Activated T-cell treated with anti-CD3 and anti-CD28 coated beads, Interleukin-2, amount 50 U/mL, for 1 hour (primary cell): ENCODE results near the gene LY86.

ENCODE experiments used
- DNase-seq: peaks from one replicate; pipeline ENCODE4 v3.0.0-alpha.2; 2020

The LY86 gene

GRCh38 chr6:6588064-6588923, at the start of gene LY86:
LY86 (plus strand) TSS chr6:6588720; CDS start chr6:6588735, 15 bp downstream.
- DNase-seq: no peak

GRCh38 chr6:6539036-6539435, 49.5 kb upstream of the LY86 start:
- no peak for DNase-seq

- no peak for DNase-seq
These were observed 46.2 kb upstream of the LY86 start for GRCh38 chr6:6542357-6542756.

- DNase-seq: no peak
These were observed 45.2 kb upstream of the LY86 start for GRCh38 chr6:6543181-6543879.

GRCh38 chr6:6545616-6546317, 42.8 kb upstream of the LY86 start:
- no peak for DNase-seq

GRCh38 chr6:6546318-6547109, 42.0 kb upstream of the LY86 start:
- peak; percentile 39 for DNase-seq

GRCh38 chr6:6547110-6547879, 41.2 kb upstream of the LY86 start:
- DNase-seq: peak; percentile 84

GRCh38 chr6:6556161-6556737, 32.3 kb upstream of the LY86 start:
- DNase-seq: no peak

GRCh38 chr6:6556738-6557503, 31.6 kb upstream of the LY86 start:
- DNase-seq: peak; percentile 55

- no peak for DNase-seq
These were observed 31.0 kb upstream of the LY86 start for GRCh38 chr6:6557504-6557839.

- DNase-seq: no peak
These were observed 30.6 kb upstream of the LY86 start for GRCh38 chr6:6557886-6558285.

- no peak for DNase-seq
These were observed 28.4 kb upstream of the LY86 start for GRCh38 chr6:6559994-6560570.

GRCh38 chr6:6560909-6561308, 27.6 kb upstream of the LY86 start:
- no peak for DNase-seq

- no peak for DNase-seq
These were observed 24.4 kb upstream of the LY86 start for GRCh38 chr6:6564154-6564553.

GRCh38 chr6:6565069-6565468, 23.5 kb upstream of the LY86 start:
- DNase-seq: no peak

GRCh38 chr6:6565488-6565887, 23.0 kb upstream of the LY86 start:
- no peak for DNase-seq

- no peak for DNase-seq
These were observed 21.8 kb upstream of the LY86 start for GRCh38 chr6:6566766-6567165.

- no peak for DNase-seq
These were observed 19.3 kb upstream of the LY86 start for GRCh38 chr6:6569096-6569810.

GRCh38 chr6:6569811-6570164, 18.7 kb upstream of the LY86 start:
- no peak for DNase-seq
